Stimulated activated CD4-positive, alpha-beta T cell treated with anti-CD3 and anti-CD28 coated beads, Interleukin-12 subunit alpha, Interleukin-12 subunit beta, amount 100 ng/mL, for 48 hours (primary cell): ENCODE data around the gene IBA57.

Experiments used
- DNase-seq, 3 donors: peaks; one replicate each; pipeline ENCODE4 v3.0.0-alpha.2; 2020; ENCODE audit warnings: low read depth in 2 of 3, low spot score in 1 of 3

IBA57 gene

DNA sequence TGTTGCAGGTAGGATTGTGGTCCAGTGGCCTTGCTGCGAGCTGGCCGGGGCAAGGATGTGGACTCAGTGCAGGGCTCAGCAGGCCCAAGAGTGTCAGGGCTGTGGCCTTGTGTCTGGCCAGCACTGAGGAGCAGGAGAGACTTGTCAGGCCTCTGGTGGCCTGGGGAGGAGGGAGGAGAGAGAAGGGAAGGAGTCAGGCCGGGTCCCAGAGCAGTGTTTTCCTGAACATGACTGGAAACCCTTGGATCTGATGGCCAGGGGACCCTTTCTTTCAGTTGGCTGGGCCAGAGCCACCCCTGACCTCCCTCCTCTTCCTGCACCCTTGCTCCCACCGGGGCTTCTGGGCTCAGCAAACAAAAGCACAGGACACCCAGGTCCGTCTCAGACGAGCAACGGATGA is 5.1 kb downstream of the IBA57 start:
- DNase-seq: no peak

- no peak for DNase-seq
Measured at GRCh38 chr1:228171221-228171891, 5.8 kb downstream of the IBA57 start.

DNA sequence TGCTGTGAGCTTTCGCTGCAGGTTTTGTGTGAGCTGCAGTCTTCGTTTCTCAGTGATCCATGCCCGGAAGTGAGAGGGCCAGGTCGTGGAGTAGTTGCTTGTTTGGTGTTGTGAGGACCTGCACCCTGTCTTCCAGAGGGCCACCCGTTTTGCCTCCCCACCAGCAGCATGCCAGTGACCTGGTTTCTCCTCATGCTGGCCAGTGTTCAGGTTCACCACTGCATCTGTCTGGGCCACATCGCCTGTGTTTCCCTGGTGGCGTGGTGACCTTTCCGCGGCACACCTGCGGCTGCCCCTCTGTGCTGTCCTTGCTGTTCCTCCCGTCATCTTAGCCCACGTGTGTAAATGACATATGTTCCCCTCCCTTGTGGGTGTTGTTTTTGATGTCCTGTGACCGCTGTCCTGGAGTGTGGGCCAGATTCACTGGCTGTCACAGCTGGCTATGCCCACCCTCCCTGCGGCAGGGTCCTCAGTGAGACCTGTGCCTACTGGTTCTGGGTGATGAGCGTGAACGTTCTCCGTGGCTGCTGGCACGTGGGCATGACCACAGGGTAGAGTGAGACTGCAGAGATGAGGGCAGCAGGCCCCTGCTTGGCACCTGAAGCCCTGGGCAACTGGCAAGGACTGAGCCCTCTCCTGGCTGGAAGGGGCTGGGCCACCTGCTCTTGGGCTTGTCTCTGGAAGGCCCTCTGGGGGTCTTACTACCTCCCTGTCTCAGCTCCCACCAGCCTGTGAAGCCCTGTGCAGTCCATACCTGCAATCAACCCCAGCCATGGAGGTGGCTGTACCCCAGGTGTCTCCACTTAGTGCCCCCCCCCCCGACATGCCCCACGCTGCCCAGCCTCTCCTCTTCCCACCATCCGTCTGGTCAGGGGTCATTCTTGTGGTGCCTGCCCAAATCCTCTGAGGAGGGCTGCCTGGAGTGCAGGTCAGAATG is 7.3 kb downstream of the IBA57 start:
- DNase-seq: no peak

- DNase-seq: peak in 1 of 3 donors; percentile 16
Measured at GRCh38 chr1:228173528-228174481, 8.2 kb downstream of the IBA57 start.

GRCh38 chr1:228174482-228175315 is 9.1 kb downstream of the IBA57 start:
- DNase-seq: peak in 1 of 3 donors; percentile 13

DNA sequence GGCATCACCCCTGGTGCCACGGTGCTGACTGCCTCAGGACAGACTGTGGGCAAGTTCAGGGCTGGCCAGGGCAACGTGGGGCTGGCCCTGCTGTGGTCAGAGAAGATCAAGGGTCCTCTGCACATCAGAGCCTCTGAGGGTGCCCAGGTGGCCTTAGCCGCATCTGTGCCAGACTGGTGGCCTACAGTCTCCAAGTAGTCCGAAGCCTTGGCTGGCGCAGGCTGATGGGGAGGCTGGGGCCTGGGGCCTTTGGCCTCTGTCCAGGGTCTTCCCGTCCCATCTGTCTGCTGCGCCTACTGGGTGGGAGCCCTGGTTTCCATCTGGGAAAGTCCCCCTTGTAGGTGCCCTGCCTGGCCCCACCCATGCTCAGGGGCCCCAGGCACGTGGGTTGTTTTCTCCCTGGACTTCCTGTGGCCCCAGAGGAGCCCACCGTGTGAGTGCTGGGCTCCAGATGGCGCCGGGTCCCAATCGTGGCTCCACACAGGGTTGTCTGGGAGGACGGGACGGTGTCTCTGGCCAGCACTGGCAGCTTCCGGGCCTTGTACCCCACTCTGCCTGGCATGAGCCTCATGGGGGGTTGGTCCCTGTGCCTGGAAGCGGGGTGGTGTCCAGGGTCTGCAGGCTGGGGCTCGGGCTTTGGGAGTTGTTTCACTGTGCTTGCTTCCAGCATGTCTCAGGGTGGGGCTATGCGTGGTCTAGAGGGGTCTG is 9.9 kb downstream of the IBA57 start:
- DNase-seq: no peak

GRCh38 chr1:228176024-228176395 is 10.4 kb downstream of the IBA57 start:
- DNase-seq: no peak

- no peak for DNase-seq
Measured at GRCh38 chr1:228176461-228177182, 11.0 kb downstream of the IBA57 start.

- DNase-seq: no peak
Measured at GRCh38 chr1:228177183-228177475, 11.5 kb downstream of the IBA57 start.

- DNase-seq: no peak
Measured at GRCh38 chr1:228177721-228178710, 12.4 kb downstream of the IBA57 start.

- DNase-seq: no peak
Measured at GRCh38 chr1:228178737-228179684, 13.4 kb downstream of the IBA57 start.

DNA sequence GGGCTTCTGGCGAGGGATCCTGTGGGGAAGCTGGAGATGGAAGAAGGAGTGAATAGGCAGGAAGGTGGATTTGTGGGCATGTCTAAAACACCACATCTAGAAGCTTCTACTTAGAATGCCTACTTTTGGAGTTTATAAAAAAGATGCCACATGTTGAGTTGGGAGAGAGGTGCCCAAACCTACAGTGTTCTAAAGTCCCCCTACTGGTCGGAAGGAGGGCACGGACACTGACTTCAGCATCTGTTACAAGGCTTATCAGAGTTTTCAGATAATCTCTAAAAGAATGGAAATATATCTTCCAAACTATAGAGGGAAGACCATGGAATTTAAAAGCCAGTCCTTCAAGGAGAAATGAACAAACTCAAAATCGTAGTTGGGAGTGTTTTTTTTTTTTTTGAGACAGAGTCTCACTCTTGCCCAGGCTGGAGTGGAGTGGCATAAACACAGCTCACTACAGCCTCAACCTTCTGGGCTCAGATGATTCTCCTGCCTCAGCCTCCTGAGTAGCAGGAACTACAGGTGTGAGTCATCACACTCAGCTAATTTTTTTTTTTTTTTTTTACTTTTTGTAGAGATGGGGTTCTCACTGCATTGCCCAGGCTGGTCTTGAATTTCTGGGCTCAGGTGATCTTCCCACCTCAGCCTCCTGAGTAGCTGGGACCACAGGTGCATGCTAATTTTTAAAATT is 14.8 kb downstream of the IBA57 start:
- DNase-seq: no peak

DNA sequence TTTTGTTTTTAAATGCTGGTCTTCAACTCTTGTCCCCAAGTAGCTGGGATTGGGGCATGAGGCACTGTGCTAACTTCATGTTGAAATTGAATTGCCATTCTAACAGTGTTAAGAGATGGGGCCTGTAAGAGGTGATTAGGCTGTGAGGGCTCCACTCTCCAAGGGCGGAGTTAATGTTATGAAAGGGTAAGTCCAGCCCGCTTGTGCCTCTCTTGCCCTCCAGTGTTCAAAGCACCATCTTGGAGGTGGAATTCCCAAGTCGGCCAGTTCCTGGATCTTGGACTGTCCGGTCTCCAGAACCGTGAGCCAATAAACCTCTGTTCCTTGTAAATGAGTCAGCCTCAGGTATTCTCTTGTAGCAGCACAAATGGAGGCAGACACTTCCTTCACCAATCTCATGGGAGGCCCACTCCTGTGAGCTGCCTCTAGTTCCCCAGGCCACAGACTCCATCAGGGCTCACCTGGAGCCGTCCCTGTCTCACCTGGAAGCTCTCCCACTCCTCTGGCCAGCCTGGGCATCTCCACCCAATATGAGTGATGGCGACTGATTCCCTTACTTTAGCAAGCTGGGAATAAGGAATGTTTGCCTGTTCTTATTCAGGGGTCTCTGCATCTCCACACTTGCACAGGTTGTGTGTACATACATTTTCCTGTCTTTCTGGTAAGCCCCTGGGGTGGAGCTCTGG is 15.5 kb downstream of the IBA57 start:
- DNase-seq: no peak

GRCh38 chr1:228181645-228182034 is 16.0 kb downstream of the IBA57 start:
- DNase-seq: no peak

DNA sequence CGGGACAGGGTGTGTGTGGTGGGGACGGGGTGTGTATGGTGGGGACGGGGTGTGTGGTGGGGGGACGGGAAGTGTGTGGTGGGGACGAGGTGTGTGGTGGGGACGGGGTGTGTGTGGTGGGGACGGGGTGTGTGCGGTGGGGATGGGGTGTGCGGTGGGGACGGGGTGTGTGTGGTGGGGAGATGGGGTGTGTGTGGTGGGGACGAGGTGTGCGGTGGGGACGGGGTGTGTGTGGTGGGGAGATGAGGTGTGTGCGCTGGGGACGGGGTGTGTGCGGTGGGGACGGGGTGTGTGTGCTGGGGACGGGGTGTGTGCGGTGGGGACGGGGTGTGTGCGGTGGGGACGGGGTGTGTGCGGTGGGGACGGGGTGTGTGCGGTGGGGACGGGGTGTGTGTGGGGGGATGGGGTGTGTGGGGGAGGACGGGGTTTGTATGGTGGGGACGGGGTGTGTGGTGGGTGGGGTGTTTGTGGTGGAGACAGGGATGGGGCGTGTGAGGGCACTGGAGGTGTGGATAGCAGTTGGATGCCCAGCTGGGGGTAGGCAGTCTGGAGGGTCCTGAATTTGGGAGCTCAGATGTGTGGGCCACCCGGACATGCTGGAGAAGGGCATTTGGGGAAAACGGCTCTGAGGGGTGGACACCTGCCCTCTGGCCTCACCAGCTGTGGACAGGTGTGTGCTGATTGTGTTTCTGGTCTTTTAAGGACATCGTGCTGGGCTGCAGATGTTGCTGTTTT is 16.9 kb downstream of the IBA57 start:
- no peak for DNase-seq
